HG02981 (cell line): Measurements from ENCODE around the gene HSPA1B.
"Not testable (repeated sequence)": the region's sequence is repeated elsewhere in the genome, so short reads cannot be mapped to it uniquely, and the experiment has no call there.

Source experiments
- ATAC-seq: cut with Tn5 transposase; IDR thresholded peaks from one replicate; pipeline ENCODE4 v1.9.1; 2021; ENCODE audit warnings: mild to moderate bottlenecking, moderate library complexity; ENCODE audit not compliant: unreplicated experiment

Gene HSPA1B

GRCh38 chr6:31851980-31852718 lies 24.6 kb downstream of the HSPA1B start:
- not testable (repeated sequence) for ATAC-seq

- not testable (repeated sequence) for ATAC-seq
Observed at GRCh38 chr6:31857774-31858173, 30.2 kb downstream of the HSPA1B start.

- no peak for ATAC-seq
Observed at GRCh38 chr6:31858707-31859106, 31.2 kb downstream of the HSPA1B start.

GRCh38 chr6:31859923-31860322 lies 32.4 kb downstream of the HSPA1B start:
- no peak for ATAC-seq

GRCh38 chr6:31860349-31860748 lies 32.8 kb downstream of the HSPA1B start:
- no peak for ATAC-seq

GRCh38 chr6:31861150-31861549 lies 33.6 kb downstream of the HSPA1B start:
- no peak for ATAC-seq

GRCh38 chr6:31861919-31862343 lies 34.4 kb downstream of the HSPA1B start:
- no peak for ATAC-seq

GRCh38 chr6:31862344-31863235 lies 35.1 kb downstream of the HSPA1B start, which contains the start of gene NEU1:
TSS of gene NEU1 (minus strand) at chr6:31862821. CDS start at chr6:31862776, 45 bp downstream.
- ATAC-seq = peak; percentile 91

- not testable (repeated sequence) for ATAC-seq
Observed at GRCh38 chr6:31864123-31864562, 36.6 kb downstream of the HSPA1B start.

- no peak for ATAC-seq
Observed at GRCh38 chr6:31864818-31865204, 37.3 kb downstream of the HSPA1B start.

- no peak for ATAC-seq
Observed at GRCh38 chr6:31865205-31866118, 37.9 kb downstream of the HSPA1B start.

GRCh38 chr6:31868658-31868971 lies 41.1 kb downstream of the HSPA1B start:
- not testable (repeated sequence) for ATAC-seq

GRCh38 chr6:31869343-31869742 lies 41.8 kb downstream of the HSPA1B start:
- no peak for ATAC-seq

- no peak for ATAC-seq
Observed at GRCh38 chr6:31870385-31870921, 42.9 kb downstream of the HSPA1B start.

GRCh38 chr6:31871046-31871659 lies 43.6 kb downstream of the HSPA1B start:
- no peak for ATAC-seq

- ATAC-seq = no peak
Observed at GRCh38 chr6:31874084-31874670, 46.6 kb downstream of the HSPA1B start.

GRCh38 chr6:31874836-31875572 lies 47.5 kb downstream of the HSPA1B start:
- ATAC-seq = no peak

- no peak for ATAC-seq
Observed at GRCh38 chr6:31875877-31876276, 48.3 kb downstream of the HSPA1B start.

- no peak for ATAC-seq
Observed at GRCh38 chr6:31876357-31876756, 48.8 kb downstream of the HSPA1B start.
